ENCODE measurements around the gene CD109.
"Not testable (repeated sequence)": the region's sequence is repeated elsewhere in the genome, so short reads cannot be mapped to it uniquely, and the experiment has no call there.

The CD109 gene

DNA sequence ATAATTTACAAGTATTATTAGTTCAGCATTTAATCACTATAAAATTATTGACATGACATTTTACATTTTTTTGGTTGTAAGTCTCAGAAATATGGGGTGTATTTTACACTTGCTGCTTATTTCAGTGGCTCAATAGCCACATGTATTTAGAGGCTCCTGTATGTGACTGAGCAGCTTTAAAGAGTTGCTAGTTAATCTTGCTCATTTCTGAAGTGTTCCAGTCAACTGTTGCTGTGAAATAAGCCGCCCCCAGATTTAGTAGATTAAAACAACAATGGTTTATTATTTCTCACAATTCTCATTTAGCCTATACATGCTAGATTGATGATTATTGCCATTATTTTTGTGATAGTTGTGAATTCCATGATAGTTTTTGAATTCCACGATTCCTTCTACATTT lies 23.0 kb downstream of the CD109 start:
- H3K4me3 ChIP-seq (ENCODE audit: low read depth, low read length), result no peak overlapping the region
- TF ChIP-seq CTCF (IDR thresholded peaks at IDR 0.05; ENCODE audit: low read depth, low read length), result no peak

- TF ChIP-seq CTCF (IDR thresholded peaks at IDR 0.05; ENCODE audit: low read depth, low read length), result no peak
Observed at GRCh38 chr6:73722318-73723060, 26.5 kb downstream of the CD109 start.

DNA sequence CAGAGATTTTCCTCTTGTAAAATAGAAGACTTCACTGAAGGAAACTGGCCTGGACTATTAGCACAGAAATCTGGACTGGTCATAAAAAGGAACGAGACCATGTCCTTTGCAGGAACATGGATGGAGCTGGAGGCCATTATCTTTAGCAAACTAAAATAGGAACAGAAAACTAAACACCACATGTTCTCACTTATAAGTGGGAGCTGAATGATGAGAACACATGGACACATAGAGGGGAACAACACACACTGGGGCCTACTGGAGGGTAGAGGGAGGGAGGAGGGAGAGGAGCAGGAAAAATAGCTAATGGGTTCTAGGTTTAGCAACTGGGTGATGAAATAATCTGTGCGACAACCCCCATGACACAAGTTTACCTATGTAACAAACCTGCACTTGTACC lies 27.5 kb downstream of the CD109 start:
- not testable (repeated sequence) for H3K4me3 ChIP-seq (ENCODE audit: low read depth, low read length)

More at GRCh38 chr6:73722318-73723060, 26.5 kb downstream of the CD109 start:
- H3K4me3 ChIP-seq (ENCODE audit: low read depth, low read length), result no peak overlapping the region

DNA sequence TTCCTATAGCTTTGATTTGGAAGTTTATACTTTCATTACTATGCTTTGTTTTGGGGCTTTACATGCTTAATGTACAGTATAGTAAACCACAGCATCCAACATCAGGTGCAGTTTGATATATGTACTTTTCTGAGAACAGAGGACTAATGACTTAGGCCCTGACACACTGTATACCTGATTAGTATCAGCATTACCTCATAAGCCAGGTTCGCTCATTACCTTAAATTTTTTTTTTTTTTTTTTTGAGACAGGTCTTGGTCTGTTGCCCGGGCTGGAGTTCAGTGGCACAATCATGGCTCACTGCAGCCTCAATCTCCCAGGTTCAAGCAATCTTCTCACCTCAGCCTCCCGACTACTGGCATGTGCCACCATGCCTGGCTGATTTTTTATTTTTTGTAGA lies 28.4 kb downstream of the CD109 start:
- H3K4me3 ChIP-seq (ENCODE audit: low read depth, low read length), result no peak overlapping the region
- TF ChIP-seq CTCF (IDR thresholded peaks at IDR 0.05; ENCODE audit: low read depth, low read length), result no peak

- not testable (repeated sequence) for H3K4me3 ChIP-seq (ENCODE audit: low read depth, low read length)
Observed at GRCh38 chr6:73725192-73725591, 29.2 kb downstream of the CD109 start.

GRCh38 chr6:73727114-73727513 lies 31.1 kb downstream of the CD109 start:
- TF ChIP-seq CTCF (IDR thresholded peaks at IDR 0.05; ENCODE audit: low read depth, low read length), result no peak
- no peak overlapping the region for H3K4me3 ChIP-seq (ENCODE audit: low read depth, low read length)

- no peak for TF ChIP-seq CTCF (IDR thresholded peaks at IDR 0.05; ENCODE audit: low read depth, low read length)
- no peak overlapping the region for H3K4me3 ChIP-seq (ENCODE audit: low read depth, low read length)
Observed at GRCh38 chr6:73728548-73729205, 32.7 kb downstream of the CD109 start.

- H3K4me3 ChIP-seq (ENCODE audit: low read depth, low read length), result no peak overlapping the region
- no peak for TF ChIP-seq CTCF (IDR thresholded peaks at IDR 0.05; ENCODE audit: low read depth, low read length)
Observed at GRCh38 chr6:73731285-73731684, 35.3 kb downstream of the CD109 start.
